ENCODE results near the gene PFDN6.

- TF ChIP-seq CTCF (conservative IDR thresholded peaks at IDR 0.05; ENCODE audit: low read depth in 2 of 2) (no peak), EZH2 (IDR thresholded peaks at IDR 0.05; ENCODE audit: low read depth, unreplicated experiment) (no peak)
These were observed 47.1 kb downstream of the PFDN6 start for GRCh38 chr6:33336495-33336894.
